Activated CD4-positive, alpha-beta T cell treated with anti-CD3 and anti-CD28 coated beads, Interleukin-2, Interleukin-6, amounts not matched to agents 100 ng/mL and 50 ng/mL, durations not matched to agents 16 hours and 8 hours (primary cell): Measurements from ENCODE around the gene TRPM1.

ENCODE experiments used
- DNase-seq: peaks from one replicate; pipeline ENCODE4 v3.0.0-alpha.2; 2020

TRPM1 gene

GRCh38 chr15:31046759-31047359 is 54.7 kb downstream of the TRPM1 start:
- no peak for DNase-seq

GRCh38 chr15:31045606-31046005 is 55.9 kb downstream of the TRPM1 start:
- no peak for DNase-seq

GRCh38 chr15:31042751-31043150 is 58.8 kb downstream of the TRPM1 start:
- no peak for DNase-seq

- DNase-seq, result no peak
Measured at GRCh38 chr15:31041610-31042009, 59.9 kb downstream of the TRPM1 start.

- DNase-seq, result no peak
Measured at GRCh38 chr15:31040611-31041010, 60.9 kb downstream of the TRPM1 start.

- no peak for DNase-seq
Measured at GRCh38 chr15:31039961-31040360, 61.6 kb downstream of the TRPM1 start.

GRCh38 chr15:31037731-31038477 is 63.6 kb downstream of the TRPM1 start:
- no peak for DNase-seq

GRCh38 chr15:31036783-31037182 is 64.7 kb downstream of the TRPM1 start:
- DNase-seq, result no peak

GRCh38 chr15:31035610-31036009 is 65.9 kb downstream of the TRPM1 start:
- no peak for DNase-seq

- DNase-seq, result no peak
Measured at GRCh38 chr15:31034152-31034551, 67.4 kb downstream of the TRPM1 start.

GRCh38 chr15:31032961-31033371 is 68.6 kb downstream of the TRPM1 start:
- DNase-seq, result no peak

GRCh38 chr15:31031471-31032067 is 70.0 kb downstream of the TRPM1 start:
- no peak for DNase-seq

- DNase-seq, result no peak
Measured at GRCh38 chr15:31027910-31028578, 73.5 kb downstream of the TRPM1 start.

GRCh38 chr15:31025996-31026395 is 75.5 kb downstream of the TRPM1 start:
- DNase-seq, result no peak

GRCh38 chr15:31024979-31025378 is 76.5 kb downstream of the TRPM1 start:
- no peak for DNase-seq

- no peak for DNase-seq
Measured at GRCh38 chr15:31024330-31024729, 77.2 kb downstream of the TRPM1 start.

GRCh38 chr15:31023841-31024240 is 77.7 kb downstream of the TRPM1 start:
- no peak for DNase-seq

GRCh38 chr15:31021067-31021665 is 80.4 kb downstream of the TRPM1 start:
- no peak for DNase-seq

- DNase-seq, result no peak
Measured at GRCh38 chr15:31020542-31020941, 81.0 kb downstream of the TRPM1 start.

GRCh38 chr15:31019986-31020385 is 81.5 kb downstream of the TRPM1 start:
- no peak for DNase-seq

- no peak for DNase-seq
Measured at GRCh38 chr15:31017311-31017710, 84.2 kb downstream of the TRPM1 start.

- DNase-seq, result no peak
Measured at GRCh38 chr15:31016446-31016915, 85.0 kb downstream of the TRPM1 start.

- DNase-seq, result no peak
Measured at GRCh38 chr15:31014608-31014925, 87.0 kb downstream of the TRPM1 start.
